ENCODE measurements around the gene FBN1. TPM values are rescaled to one million over a fixed set of nuclear protein-coding genes. Genes with fewer than 3 reads are reported as not detected.

The FBN1 gene
- total and polyA plus RNA-seq, 2 donors (not counting 3 experiments of a cell fraction or from before 2014, with no cell fraction given) = 107 to 111 TPM

- dilution Hi-C loops (cut with MboI; ENCODE audit: extremely low pct_ligation_motif_present, low sequenced_read_pairs) (no loop called here), intact Hi-C loops (cut with micrococcal nuclease) (no loop called here)
- Histone ChIP-seq H4K20me1 (replicated peaks; ENCODE audit: control insufficient read depth, extremely low read depth, insufficient read depth, low read length) (no peaks in the 10 kb centered on the region), H3K4me2 (ENCODE audit: insufficient read depth, low read length) (no peak overlapping the region), H3K79me2 (ENCODE audit: control insufficient read depth, insufficient read depth, low read length) (no peaks in the 10 kb centered on the region), H3K36me3 (ENCODE audit: control insufficient read depth in 2 of 2, extremely low read depth in 1 of 2, insufficient read depth in 2 of 2, low read length in 2 of 2) (peaks cover 2 to 15% of the 10 kb centered on the region in 2 experiments), H3K4me1 (ENCODE audit: control insufficient read depth, extremely low read depth, insufficient read depth, low read length) (peaks cover 6% of the 10 kb centered on the region), H3K9me3 (replicated peaks; ENCODE audit: control insufficient read depth, insufficient read depth, low read length) (no peaks in the 10 kb centered on the region), H3K27me3 (ENCODE audit: control insufficient read depth in 2 of 2, insufficient read depth in 2 of 2, low read length in 2 of 2) (no peaks in the 10 kb centered on the region), H3K9me1 (replicated peaks; ENCODE audit: control insufficient read depth, extremely low read depth, insufficient read depth, low read length) (no peaks in the 10 kb centered on the region), H3K27ac (ENCODE audit: insufficient read depth, low read depth, low read length) (no peak overlapping the region), H2AFZ (ENCODE audit: low read depth, low read length) (no peak overlapping the region), H3K9ac (replicated peaks; ENCODE audit: extremely low read depth, insufficient read depth, low read length) (no peak overlapping the region), H3K4me3 (replicated peaks in 1 of 3; ENCODE audit: insufficient read depth in 1 of 3, low read depth in 1 of 3, low read length in 3 of 3) (no peak overlapping the region)
- no TSS peak for BruUV-seq (replicated peaks)
- CTCF ChIA-PET = interaction anchor here (1.0 kb wide), 2 partner anchors 11 to 95 kb away, joined by 3 read pairs; no protein-coding TSS in a partner anchor
- TF ChIP-seq POLR2A (IDR thresholded peaks at IDR 0.05; ENCODE audit: low read depth, low read length) = no peak
- TF ChIP-seq MAX (IDR thresholded peaks at IDR 0.05; ENCODE audit: insufficient read depth, insufficient read length) = no peak
- no peak for TF ChIP-seq EZH2 (IDR thresholded peaks at IDR 0.05; ENCODE audit: borderline replicate concordance, low read depth, low read length, severe bottlenecking)
- no peak for TF ChIP-seq CTCF (IDR thresholded peaks at IDR 0.05; ENCODE audit: extremely low read depth in 1 of 2, insufficient read depth in 1 of 2, low read depth in 1 of 2, low read length in 2 of 2)
- TF ChIP-seq MYC (IDR thresholded peaks at IDR 0.05; ENCODE audit: low read depth, low read length) = no peak
- no peak for TF ChIP-seq JUN (IDR thresholded peaks at IDR 0.05; ENCODE audit: borderline replicate concordance, insufficient read depth, insufficient read length, low read depth)
- no peak for TF ChIP-seq POLR2AphosphoS5 (IDR thresholded peaks at IDR 0.05; ENCODE audit: insufficient read depth, low read depth, low read length)
- no peak for TF ChIP-seq FOS (IDR thresholded peaks at IDR 0.05; ENCODE audit: borderline replicate concordance, insufficient read depth, low read length)
- no peak for TF ChIP-seq GATA2 (IDR thresholded peaks at IDR 0.05; ENCODE audit: insufficient read depth, insufficient read length, low read depth, low read length)
- FAIRE-seq (no peak), DNase-seq (ENCODE audit: low read depth, low spot score) (no peak)
- POLR2A ChIA-PET = no interaction called here
Measured at GRCh38 chr15:48413304-48413703, 232.2 kb downstream of the FBN1 start.

Data from endothelial cell of umbilical vein (primary cell).